ENCODE measurements around the gene MTG2. TPM values are rescaled to one million over a fixed set of nuclear protein-coding genes. Genes with fewer than 3 reads are reported as not detected.

The MTG2 gene
- total and polyA plus RNA-seq, 7 donors = 25.0 to 56.5 (median 40.4) TPM

- no peaks in the 10 kb centered on the region for H3K27me3 ChIP-seq (ENCODE audit: insufficient read depth in 3 of 3, low read length in 2 of 3)
- TF ChIP-seq CTCF (IDR thresholded peaks at IDR 0.05) = no peak
- no peak overlapping the region for H3K4me3 ChIP-seq
- ATAC-seq = peak in 3 of 4 donors; percentile 16 to 36 (median 27)
- DNase-seq = peak in 1 of 2 donors; percentile 70
- WGBS, 3 donors = 43 to 61% (median 44%) methylated on average over 11 of the region's 11 CpGs
- peak overlapping the region; percentile 67 for H3K27ac ChIP-seq
- intact Hi-C loops (cut with DNase I) = loop anchor here (5.0 kb wide), 4 partner anchors 71 to 126 kb away; partner anchors contain the start of gene TAF4 (in 1 of the 2)
- no peaks in the 10 kb centered on the region for H3K9me3 ChIP-seq
- H3K4me1 ChIP-seq = peaks cover 32% of the 10 kb centered on the region
- H3K36me3 ChIP-seq (ENCODE audit: insufficient read depth in 1 of 2, low read depth in 1 of 2) = peaks cover 19 to 84% of the 10 kb centered on the region in 2 donors
Measured at GRCh38 chr20:62138204-62138543, 44.7 kb upstream of the MTG2 start.

GRCh38 chr20:62138912-62139311, 43.9 kb upstream of the MTG2 start:
- peaks cover 16 to 77% of the 10 kb centered on the region in 2 donors for H3K36me3 ChIP-seq (ENCODE audit: insufficient read depth in 1 of 2, low read depth in 1 of 2)
- no peaks in the 10 kb centered on the region for H3K9me3 ChIP-seq
- H3K27me3 ChIP-seq (ENCODE audit: insufficient read depth in 3 of 3, low read length in 2 of 3) = no peaks in the 10 kb centered on the region
- 90 to 91% (median 91%) methylated on average over 10 of the region's 10 CpGs for WGBS, 3 donors
- DNase-seq (no peak), ATAC-seq (no peak)
- peak overlapping the region; percentile 67 for H3K27ac ChIP-seq
- no peak overlapping the region for H3K4me3 ChIP-seq
- H3K4me1 ChIP-seq = peaks cover 31% of the 10 kb centered on the region
- intact Hi-C loops (cut with DNase I) = loop anchor here (5.0 kb wide), 4 partner anchors 72 to 127 kb away; partner anchors contain the start of gene TAF4 (in 1 of the 2)
- no peak for TF ChIP-seq CTCF (IDR thresholded peaks at IDR 0.05)

GRCh38 chr20:62139636-62140035, 43.2 kb upstream of the MTG2 start:
- TF ChIP-seq CTCF (IDR thresholded peaks at IDR 0.05) = no peak
- DNase-seq (peak in 1 of 2 donors; percentile 48), ATAC-seq (no peak)
- no peak overlapping the region for H3K4me3 ChIP-seq
- no peaks in the 10 kb centered on the region for H3K27me3 ChIP-seq (ENCODE audit: insufficient read depth in 3 of 3, low read length in 2 of 3)
- no peaks in the 10 kb centered on the region for H3K9me3 ChIP-seq
- WGBS, 3 donors = 86 to 89% (median 87%) methylated on average over 13 of the region's 13 CpGs
- peak overlapping the region; percentile 37 for H3K27ac ChIP-seq
- peaks cover 24% of the 10 kb centered on the region for H3K4me1 ChIP-seq
- H3K36me3 ChIP-seq (ENCODE audit: insufficient read depth in 1 of 2, low read depth in 1 of 2) = peaks cover 16 to 70% of the 10 kb centered on the region in 2 donors
- intact Hi-C loops (cut with DNase I) = loop anchor here (5.0 kb wide), 4 partner anchors 72 to 127 kb away; partner anchors contain the start of gene TAF4 (in 1 of the 2)

- no peaks in the 10 kb centered on the region for H3K27me3 ChIP-seq (ENCODE audit: insufficient read depth in 3 of 3, low read length in 2 of 3)
- TF ChIP-seq CTCF (IDR thresholded peaks at IDR 0.05) = no peak
- ATAC-seq (no peak), DNase-seq (no peak)
- peaks cover 22% of the 10 kb centered on the region for H3K4me1 ChIP-seq
- no peaks in the 10 kb centered on the region for H3K9me3 ChIP-seq
- H3K36me3 ChIP-seq (ENCODE audit: insufficient read depth in 1 of 2, low read depth in 1 of 2) = peaks cover 16 to 56% of the 10 kb centered on the region in 2 donors
- peak overlapping the region; percentile 93 for H3K27ac ChIP-seq
- WGBS, 3 donors = 78 to 90% (median 79%) methylated on average over 7 of the region's 7 CpGs
- intact Hi-C loops (cut with DNase I) = no loop called here
- H3K4me3 ChIP-seq = peak overlapping the region; percentile 81
Measured at GRCh38 chr20:62141043-62141396, 41.8 kb upstream of the MTG2 start.

All from psoas muscle (tissue), 8 donors.